Hepatocyte (in vitro differentiated cells): ENCODE measurements around the gene AMY1A.
"Not testable (repeated sequence)": the region's sequence is repeated elsewhere in the genome, so short reads cannot be mapped to it uniquely, and the experiment has no call there.

Experiments
- EZH2 ChIP-seq: fragments of 200-600 bp; sonication (generic); IDR thresholded peaks from 2 replicates; pipeline ENCODE4 v1.6.1; 2016; ENCODE audit warnings: antibody characterized with exemption, mild to moderate bottlenecking, borderline replicate concordance
- EZH2phosphoT487 ChIP-seq: fragments of 200-600 bp; sonication (generic); IDR thresholded peaks from one replicate; pipeline ENCODE4 v1.6.1; 2018; ENCODE audit warnings: antibody characterized with exemption, mild to moderate bottlenecking, low read depth, moderate library complexity; ENCODE audit not compliant: unreplicated experiment, severe bottlenecking
- TF ChIP-seq, protein P1 (sequence below): fragments of 200-600 bp; sonication (generic); IDR thresholded peaks from 2 replicates; pipeline ENCODE4 v1.5.1; 2016; ENCODE audit warnings: antibody characterized with exemption, mild to moderate bottlenecking; ENCODE audit not compliant: poor library complexity

DNA sequence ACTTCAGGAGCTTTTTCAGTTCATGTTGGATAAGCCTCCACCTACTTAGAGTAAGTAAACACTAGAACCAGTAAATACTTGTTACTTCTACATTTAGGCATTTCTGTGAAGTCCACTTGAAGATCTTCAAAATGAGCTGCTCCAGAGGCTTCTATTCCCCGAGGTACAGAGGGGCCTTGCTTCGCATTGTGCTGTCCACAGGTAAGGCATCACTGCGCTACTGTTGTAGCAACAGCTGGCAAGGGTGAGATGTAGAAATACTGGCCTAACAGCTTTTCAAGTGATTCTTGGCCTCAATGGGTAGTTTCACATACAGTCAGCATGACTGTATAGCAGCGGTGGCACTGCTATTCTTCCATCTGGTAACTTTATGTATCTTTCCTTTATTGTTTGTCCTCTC is 4.7 kb upstream of the AMY1A start:
- TF ChIP-seq, protein P1, sequence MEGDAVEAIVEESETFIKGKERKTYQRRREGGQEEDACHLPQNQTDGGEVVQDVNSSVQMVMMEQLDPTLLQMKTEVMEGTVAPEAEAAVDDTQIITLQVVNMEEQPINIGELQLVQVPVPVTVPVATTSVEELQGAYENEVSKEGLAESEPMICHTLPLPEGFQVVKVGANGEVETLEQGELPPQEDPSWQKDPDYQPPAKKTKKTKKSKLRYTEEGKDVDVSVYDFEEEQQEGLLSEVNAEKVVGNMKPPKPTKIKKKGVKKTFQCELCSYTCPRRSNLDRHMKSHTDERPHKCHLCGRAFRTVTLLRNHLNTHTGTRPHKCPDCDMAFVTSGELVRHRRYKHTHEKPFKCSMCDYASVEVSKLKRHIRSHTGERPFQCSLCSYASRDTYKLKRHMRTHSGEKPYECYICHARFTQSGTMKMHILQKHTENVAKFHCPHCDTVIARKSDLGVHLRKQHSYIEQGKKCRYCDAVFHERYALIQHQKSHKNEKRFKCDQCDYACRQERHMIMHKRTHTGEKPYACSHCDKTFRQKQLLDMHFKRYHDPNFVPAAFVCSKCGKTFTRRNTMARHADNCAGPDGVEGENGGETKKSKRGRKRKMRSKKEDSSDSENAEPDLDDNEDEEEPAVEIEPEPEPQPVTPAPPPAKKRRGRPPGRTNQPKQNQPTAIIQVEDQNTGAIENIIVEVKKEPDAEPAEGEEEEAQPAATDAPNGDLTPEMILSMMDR = not testable (repeated sequence)
- not testable (repeated sequence) for TF ChIP-seq EZH2, EZH2phosphoT487
